Psoas muscle (tissue), 8 donors: ENCODE data around the gene P4HA2. TPM values are rescaled to one million over a fixed set of nuclear protein-coding genes. Genes with fewer than 3 reads are reported as not detected.

Source experiments
- ATAC-seq, 4 donors: fragments of 200-7000 bp; cut with Tn5 transposase; one replicate each; pipeline ENCODE4 v1.9.1; 2020; ENCODE audit warnings: moderate library complexity in 3 of 4, mild to moderate bottlenecking in 2 of 4
- DNase-seq, 2 donors: peaks; one replicate each; pipeline ENCODE4 v3.0.0-alpha.2; 2020
- H3K27ac ChIP-seq: fragments of 200-600 bp; one replicate; pipeline ENCODE4 v1.8.0; 2022
- H3K27me3 ChIP-seq, 3 donors: fragments of 200-600 bp in 1 of 3; one replicate each; pipeline versions ENCODE4 v1.6.1 to v1.8.0; 2013 to 2022; ENCODE audit warnings: low read length in 2 of 3, mild to moderate bottlenecking in 2 of 3, moderate library complexity in 1 of 3; ENCODE audit not compliant: insufficient read depth in 3 of 3
- H3K36me3 ChIP-seq, 2 donors: fragments of 200-600 bp in 1 of 2; one replicate each; pipeline versions ENCODE4 v1.6.1 to v1.8.0; 2013 to 2022; ENCODE audit warnings: low read depth in 1 of 2, mild to moderate bottlenecking in 1 of 2, moderate library complexity in 1 of 2; ENCODE audit not compliant: insufficient read depth in 1 of 2
- H3K4me1 ChIP-seq: fragments of 200-600 bp; one replicate; pipeline ENCODE4 v1.8.0; 2022
- H3K4me3 ChIP-seq: fragments of 200-600 bp; one replicate; pipeline ENCODE4 v1.8.0; 2022; ENCODE audit warnings: mild to moderate bottlenecking
- H3K9me3 ChIP-seq: fragments of 200-600 bp; one replicate; pipeline ENCODE4 v1.8.0; 2022
- CTCF ChIP-seq: fragments of 200-600 bp; IDR thresholded peaks from one replicate; pipeline ENCODE4 v1.8.0; 2022; ENCODE audit warnings: antibody characterized with exemption
- WGBS, 3 donors: extraction: QIAGEN DNeasy Blood & Tissue Kit; methylation state at CpG; one replicate each; pipeline versions ENCODE4 v1.1.6 to v1.1.7; 2013; 5-methylcytosine and 5-hydroxymethylcytosine counted together
- intact Hi-C, 2 donors: fragments of 100-400 bp; cut with DNase I; formaldehyde crosslinking; loops; one replicate each; pipeline versions ENCODE4 v1.11.0 to v1.14.2; 2022
- polyA plus RNA-seq, 3 donors: library from polyadenylated mRNA; stranded (reverse); fragments of 200-250 nt; gene quantifications; one replicate each; pipeline ENCODE4 v1.2.3, GENCODE V29; 2013
- total RNA-seq, 4 donors: library from RNA; stranded (reverse); fragmentation: NEBNext Ultra II Directional in 2 of 4; extraction: Animal tissue kit (Norgen Biotek cat#: 25700) in 2 of 4; gene quantifications; one replicate each; pipeline versions ENCODE4 v1.2.1 to v1.2.4, GENCODE V29; 2021 to 2023
- donor health status: healthy with polysubstance abuse.
- donor health status: DM: no; HTN: no; CAD: no; lungs with moderate emphysema.
- donor health status: Bipolar disorder and iron deficiency.
- donor health status: healthy.
- donor health status: DM: yes; HTN: yes; CAD: no.
- donor health status: DM: no; HTN: no; CAD: no.
- donor health status: DM: no; HTN: no; CAD: no.
- donor health status: DM: yes; HTN: yes; CAD: no.

Gene P4HA2
- total and polyA plus RNA-seq, 7 donors, result 10.2 to 21.6 (median 13.7) TPM

- Histone ChIP-seq H3K27me3 (peaks cover 0 to 15% (median 0%) of the 10 kb centered on the region in 3 donors), H3K36me3 (no peaks in the 10 kb centered on the region), H3K4me3 (no peak overlapping the region), H3K27ac (peak overlapping the region; percentile 42), H3K4me1 (peaks cover 9% of the 10 kb centered on the region), H3K9me3 (no peaks in the 10 kb centered on the region)
- ATAC-seq, result peak in 1 of 4 donors; percentile 29
- no peak for TF ChIP-seq CTCF
- DNase-seq, result peak in 1 of 2 donors; percentile 59
- intact Hi-C loops, result no loop called here
- WGBS, 3 donors, result 49 to 58% (median 53%) methylated on average over 6 of the region's 6 CpGs
Measured at GRCh38 chr5:132260714-132261551, 33.3 kb upstream of the P4HA2 start.

- Histone ChIP-seq H3K27me3 (peaks cover 0 to 15% (median 0%) of the 10 kb centered on the region in 3 donors), H3K4me1 (peaks cover 11% of the 10 kb centered on the region), H3K36me3 (no peaks in the 10 kb centered on the region), H3K9me3 (no peaks in the 10 kb centered on the region), H3K4me3 (peak overlapping the region; percentile 70), H3K27ac (peak overlapping the region; percentile 42)
- intact Hi-C loops, result no loop called here
- ATAC-seq (no peak), DNase-seq (no peak)
- 62 to 71% (median 63%) methylated on average over 6 of the region's 6 CpGs for WGBS, 3 donors
- no peak for TF ChIP-seq CTCF
Measured at GRCh38 chr5:132260051-132260450, 32.4 kb upstream of the P4HA2 start.

GRCh38 chr5:132259069-132259851 lies 31.6 kb upstream of the P4HA2 start:
- peak; percentile 33 to 62 (median 36) for ATAC-seq
- peak; percentile 75 to 84 for DNase-seq
- H3K27ac ChIP-seq, result peak overlapping the region; percentile 69
- H3K4me1 ChIP-seq, result peaks cover 17% of the 10 kb centered on the region
- WGBS, 3 donors, result 62 to 68% (median 64%) methylated on average over 22 to 24 of the region's 24 CpGs
- peaks cover 0 to 15% (median 0%) of the 10 kb centered on the region in 3 donors for H3K27me3 ChIP-seq
- no peaks in the 10 kb centered on the region for H3K36me3 ChIP-seq
- no peak for TF ChIP-seq CTCF
- H3K9me3 ChIP-seq, result no peaks in the 10 kb centered on the region
- peak overlapping the region; percentile 70 for H3K4me3 ChIP-seq
- intact Hi-C loops, result no loop called here

GRCh38 chr5:132258102-132259068 lies 30.7 kb upstream of the P4HA2 start:
- Histone ChIP-seq H3K4me3 (peak overlapping the region; percentile 70), H3K4me1 (peaks cover 12% of the 10 kb centered on the region)
- peak; percentile 37 to 55 for DNase-seq

More at GRCh38 chr5:132258102-132259068, 30.7 kb upstream of the P4HA2 start:
- WGBS, 3 donors, result 49 to 55% (median 52%) methylated on average over 19 of the region's 19 CpGs
- intact Hi-C loops, result no loop called here
- H3K36me3 ChIP-seq, result no peaks in the 10 kb centered on the region
- no peak for TF ChIP-seq CTCF
- peaks cover 0 to 15% (median 0%) of the 10 kb centered on the region in 3 donors for H3K27me3 ChIP-seq
- ATAC-seq, result peak; percentile 29 to 47 (median 38)
- no peaks in the 10 kb centered on the region for H3K9me3 ChIP-seq
- H3K27ac ChIP-seq, result peak overlapping the region; percentile 69
